D721Med (cell line): ENCODE results near the gene NR1D2.

Source experiments
- DNase-seq: peaks from one replicate; pipeline ENCODE4 v3.0.0; 2011; ENCODE audit warnings: low spot score; ENCODE audit not compliant: insufficient read length
- FAIRE-seq: peaks from 2 replicates; lab custom pipeline; 2011; peaks lifted over from hg19 to GRCh38; lab: Jason Lieb, UNC
- TF ChIP-seq, protein P1 (sequence below): IDR thresholded peaks from 2 replicates; pipeline ENCODE4 v1.5.1; 2012; ENCODE audit warnings: mild to moderate bottlenecking, control low read depth; ENCODE audit not compliant: insufficient read depth; ENCODE audit errors: missing control alignments

The NR1D2 gene

DNA sequence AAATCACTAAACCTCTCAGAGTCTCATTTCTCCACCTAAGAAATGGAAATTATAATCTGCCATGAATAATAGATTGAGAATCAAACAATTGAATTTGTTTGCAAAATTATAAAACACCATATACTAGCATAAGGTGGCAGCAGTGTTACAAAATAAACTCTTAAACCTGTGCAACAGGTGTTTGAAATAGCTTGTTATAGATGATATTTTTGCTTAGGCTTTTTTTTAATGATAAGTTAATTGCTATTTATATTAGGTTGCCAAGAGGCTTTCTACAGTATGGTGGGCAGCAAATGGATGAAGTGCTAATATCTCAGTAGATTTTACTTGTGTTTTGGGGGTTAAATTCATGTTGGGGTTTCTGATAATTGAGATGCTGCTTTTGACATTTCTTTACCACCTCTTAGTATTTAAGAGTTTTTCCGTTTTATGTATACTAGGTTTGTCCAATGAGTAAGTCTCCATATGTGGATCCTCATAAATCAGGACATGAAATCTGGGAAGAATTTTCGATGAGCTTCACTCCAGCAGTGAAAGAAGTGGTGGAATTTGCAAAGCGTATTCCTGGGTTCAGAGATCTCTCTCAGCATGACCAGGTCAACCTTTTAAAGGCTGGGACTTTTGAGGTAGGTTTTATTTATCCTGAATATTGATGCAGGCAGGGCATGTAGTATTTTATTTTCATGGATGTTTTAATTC is 19.6 kb downstream of the NR1D2 start:
- DNase-seq (no peak), FAIRE-seq (no peak)
- TF ChIP-seq, protein P1, sequence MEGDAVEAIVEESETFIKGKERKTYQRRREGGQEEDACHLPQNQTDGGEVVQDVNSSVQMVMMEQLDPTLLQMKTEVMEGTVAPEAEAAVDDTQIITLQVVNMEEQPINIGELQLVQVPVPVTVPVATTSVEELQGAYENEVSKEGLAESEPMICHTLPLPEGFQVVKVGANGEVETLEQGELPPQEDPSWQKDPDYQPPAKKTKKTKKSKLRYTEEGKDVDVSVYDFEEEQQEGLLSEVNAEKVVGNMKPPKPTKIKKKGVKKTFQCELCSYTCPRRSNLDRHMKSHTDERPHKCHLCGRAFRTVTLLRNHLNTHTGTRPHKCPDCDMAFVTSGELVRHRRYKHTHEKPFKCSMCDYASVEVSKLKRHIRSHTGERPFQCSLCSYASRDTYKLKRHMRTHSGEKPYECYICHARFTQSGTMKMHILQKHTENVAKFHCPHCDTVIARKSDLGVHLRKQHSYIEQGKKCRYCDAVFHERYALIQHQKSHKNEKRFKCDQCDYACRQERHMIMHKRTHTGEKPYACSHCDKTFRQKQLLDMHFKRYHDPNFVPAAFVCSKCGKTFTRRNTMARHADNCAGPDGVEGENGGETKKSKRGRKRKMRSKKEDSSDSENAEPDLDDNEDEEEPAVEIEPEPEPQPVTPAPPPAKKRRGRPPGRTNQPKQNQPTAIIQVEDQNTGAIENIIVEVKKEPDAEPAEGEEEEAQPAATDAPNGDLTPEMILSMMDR: no peak

DNA sequence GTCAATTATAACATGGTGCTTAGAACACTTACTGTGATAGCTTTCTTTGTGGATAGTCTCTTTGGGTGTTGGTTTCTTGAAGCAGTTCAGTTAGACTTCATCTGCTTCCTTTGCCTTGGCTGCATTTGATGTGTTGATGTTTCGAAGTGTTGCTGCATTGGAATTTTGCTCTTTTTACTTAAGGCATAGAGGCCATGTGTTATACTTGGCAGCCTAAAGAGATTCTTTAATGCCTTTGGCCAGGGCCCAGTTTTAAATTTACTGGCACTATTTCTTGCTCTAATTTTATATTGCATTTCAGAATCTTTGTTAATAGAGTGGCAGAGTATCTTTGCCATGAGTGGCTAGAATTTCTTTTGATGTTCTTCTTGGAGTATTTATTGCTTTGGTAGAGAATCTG is 21.2 kb downstream of the NR1D2 start:
- TF ChIP-seq, protein P1: no peak
- no peak for DNase-seq
- FAIRE-seq: no peak

DNA sequence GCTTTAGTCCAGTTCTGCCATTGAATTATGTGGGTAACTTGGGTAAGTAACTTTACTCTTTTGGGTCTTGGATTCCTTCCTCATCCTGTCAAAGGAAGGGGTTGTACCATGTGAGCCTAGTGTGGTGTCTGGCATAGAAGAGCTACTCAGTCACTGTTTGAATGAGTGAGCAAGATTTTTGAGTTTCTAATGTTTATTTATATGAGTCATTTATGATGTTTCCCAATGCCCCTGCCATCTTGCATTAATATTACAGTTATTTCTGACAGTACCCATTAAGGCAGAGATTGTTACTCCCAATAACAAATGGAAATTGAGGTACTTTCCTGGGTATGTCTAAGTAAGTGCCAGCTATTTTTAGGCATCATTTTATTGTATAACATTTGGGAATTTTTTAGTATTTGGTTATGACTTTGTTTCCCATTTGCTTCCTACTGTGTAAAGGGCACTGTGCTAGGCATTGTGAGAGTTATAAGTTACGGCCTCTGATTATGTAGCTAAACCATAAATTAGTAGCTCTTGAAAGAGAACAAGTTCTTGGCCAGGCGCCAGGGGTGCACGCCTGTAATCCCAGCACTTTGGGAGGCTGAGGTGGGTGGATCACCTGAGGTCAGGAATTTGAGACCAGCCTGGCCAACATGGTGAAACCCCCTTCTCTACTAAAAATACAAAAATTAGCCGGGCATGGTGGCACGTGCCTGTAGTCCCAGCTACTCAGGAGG is 23.5 kb downstream of the NR1D2 start:
- no peak for FAIRE-seq
- TF ChIP-seq, protein P1: no peak
- DNase-seq: no peak

DNA sequence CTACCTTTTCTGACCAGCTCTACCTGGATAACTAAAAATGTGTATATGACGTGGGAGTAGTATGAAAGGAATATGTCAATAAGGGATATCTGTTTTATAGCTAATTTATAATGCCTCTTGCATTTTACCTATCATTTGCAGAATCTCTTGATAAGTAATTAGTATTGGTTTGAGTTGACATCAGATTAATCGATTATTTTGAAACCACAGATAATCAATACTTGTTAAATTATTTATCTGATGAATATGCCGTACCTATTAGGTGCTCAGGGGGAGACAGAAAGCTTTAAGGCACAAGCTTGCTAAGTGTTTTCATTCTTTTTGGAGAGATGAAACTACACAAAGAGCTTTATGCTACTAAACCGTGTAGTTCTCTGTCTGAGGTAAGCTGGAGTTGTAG is 24.3 kb downstream of the NR1D2 start:
- FAIRE-seq: no peak
- TF ChIP-seq, protein P1: no peak
- DNase-seq: no peak

DNA sequence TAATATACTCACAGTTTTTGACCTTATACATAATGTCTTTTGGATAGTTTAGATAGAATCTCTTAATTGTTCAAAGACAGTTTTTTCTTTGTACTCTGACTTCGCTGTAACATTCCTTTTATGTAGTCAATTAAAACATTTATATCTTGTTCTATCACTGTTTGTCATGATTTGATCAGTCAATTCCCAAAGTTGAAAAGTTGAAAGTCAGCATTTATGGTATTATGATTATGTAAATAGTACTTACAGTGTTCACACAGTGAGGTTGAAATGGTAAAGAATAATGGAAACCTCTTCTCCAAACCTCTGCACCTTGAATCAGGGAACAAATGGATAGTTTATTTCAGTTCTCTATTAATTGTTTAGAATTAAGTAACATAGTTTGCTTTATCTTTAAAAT is 26.6 kb downstream of the NR1D2 start:
- TF ChIP-seq, protein P1: no peak
- FAIRE-seq: no peak

DNA sequence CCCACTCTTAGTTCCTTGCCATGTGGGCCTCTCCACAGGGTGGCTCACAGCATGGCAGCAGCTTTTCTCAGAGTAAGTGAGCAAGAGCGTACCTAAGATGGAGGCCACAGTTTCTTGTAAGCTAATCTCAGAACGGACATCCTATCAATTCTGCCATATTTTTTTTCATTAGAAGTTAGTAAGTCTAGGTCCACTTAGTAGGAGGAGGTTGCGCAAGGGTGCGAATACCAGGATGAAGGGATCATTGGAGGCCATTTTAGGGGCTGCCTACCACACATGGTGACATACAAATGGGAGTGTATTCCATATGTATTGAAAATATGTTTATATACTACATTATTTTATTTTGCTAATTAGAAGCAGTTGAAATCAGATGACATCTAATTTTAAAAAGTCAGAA is 31.5 kb downstream of the NR1D2 start:
- TF ChIP-seq, protein P1: no peak
- no peak for DNase-seq
- no peak for FAIRE-seq

More for the DNA sequence above, 26.6 kb downstream of the NR1D2 start:
- DNase-seq: no peak

DNA sequence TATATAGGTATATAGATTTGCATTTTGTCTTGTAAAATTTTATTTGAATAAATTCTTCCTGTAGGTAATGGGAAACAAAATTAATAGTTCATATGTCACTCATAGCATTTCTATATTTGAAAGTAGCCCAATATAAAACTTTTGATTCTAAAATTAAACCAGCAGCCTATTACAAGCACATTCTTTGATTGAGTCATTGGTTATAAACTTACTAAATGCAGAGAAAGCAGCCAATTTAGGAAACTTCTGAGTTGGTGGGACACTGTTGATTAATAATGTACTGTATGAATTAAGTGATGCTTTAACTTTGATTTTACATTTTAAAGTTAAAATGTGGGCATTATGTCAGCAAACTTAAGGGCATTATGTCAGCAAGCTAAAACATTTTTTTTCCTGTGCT is 34.5 kb downstream of the NR1D2 start:
- TF ChIP-seq, protein P1: no peak
- no peak for DNase-seq
- no peak for FAIRE-seq
